HEK293 (cell line): Measurements from ENCODE around the gene SCUBE1.

Experiments used
- CTCF ChIA-PET: fragments of 350-600 bp; formaldehyde crosslinking; extraction: SDS; loops from one replicate; lab custom pipeline; 2021; ENCODE audit warnings: antibody characterized with exemption; lab: Yijun Ruan, JAX
- POLR2A ChIA-PET: fragments of 300-600 bp; formaldehyde crosslinking; extraction: SDS; loops from one replicate; lab custom pipeline; 2020; ENCODE audit warnings: antibody characterized with exemption, inconsistent platforms; lab: Yijun Ruan, JAX
- H3K27ac ChIP-seq: fragments of 200-500 bp; sonication (Bioruptor generic); 2 replicates; pipeline ENCODE4 v1.5.1; 2014; ENCODE audit warnings: low read depth, low read length, control low read depth, inconsistent platforms; ENCODE audit errors: extremely low read depth
- H3K36me3 ChIP-seq, 2 experiments: fragments of 200-500 bp in 1 of 2; sonication (Bioruptor generic) in 1 of 2; 1 replicate in 1 of 2; 2 replicates in 1 of 2; pipeline ENCODE4 v1.5.1; 2014 to 2017; ENCODE audit warnings: inconsistent platforms in 2 of 2, low read length in 2 of 2; ENCODE audit not compliant: control insufficient read depth in 2 of 2, insufficient read depth in 1 of 2
- H3K4me1 ChIP-seq: fragments of 200-500 bp; sonication (Bioruptor generic); 2 replicates; pipeline ENCODE4 v1.5.1; 2014; ENCODE audit warnings: mild to moderate bottlenecking, low read length, inconsistent platforms; ENCODE audit not compliant: control insufficient read depth, insufficient read depth
- H3K4me3 ChIP-seq: 2 replicates; pipeline ENCODE4 v1.5.1; 2011; ENCODE audit warnings: low read depth, mild to moderate bottlenecking, control low read depth, low read length, moderate library complexity
- H3K9me3 ChIP-seq: fragments of 200-500 bp; sonication (Bioruptor generic); 2 replicates; pipeline ENCODE4 v1.5.1; 2014; ENCODE audit warnings: low read depth, low read length, inconsistent platforms; ENCODE audit not compliant: control insufficient read depth, insufficient read depth
- AEBP2 ChIP-seq: fragments of 450-650 bp; formaldehyde crosslinking; IDR thresholded peaks from 2 replicates; pipeline ENCODE4 v1.5.1; 2016; ENCODE audit warnings: missing biosample characterization, missing genetic modification characterization, borderline replicate concordance
- IKZF3 ChIP-seq: fragments of 450-650 bp; IDR thresholded peaks from 2 replicates; pipeline ENCODE4 v1.5.0; 2018; ENCODE audit warnings: missing biosample characterization, mild to moderate bottlenecking, missing genetic modification characterization, moderate library complexity
- KLF1 ChIP-seq: fragments of 450-650 bp; formaldehyde crosslinking; IDR thresholded peaks from 2 replicates; pipeline ENCODE4 v1.5.1; 2016; ENCODE audit warnings: missing biosample characterization, missing genetic modification characterization
- MEIS1 ChIP-seq: sonication (generic); formaldehyde crosslinking; IDR thresholded peaks from 2 replicates; pipeline ENCODE4 v1.8.1; 2022; ENCODE audit warnings: missing genetic modification reagents, mild to moderate bottlenecking, borderline replicate concordance
- ZBTB21 ChIP-seq: fragments of 450-650 bp; formaldehyde crosslinking; IDR thresholded peaks from 2 replicates; pipeline ENCODE4 v1.5.1; 2017; ENCODE audit warnings: missing biosample characterization, missing genetic modification characterization
- ZNF112 ChIP-seq: fragments of 450-650 bp; formaldehyde crosslinking; IDR thresholded peaks from 2 replicates; pipeline ENCODE4 v1.5.0; 2017; ENCODE audit warnings: missing biosample characterization, missing genetic modification characterization
- ZNF155 ChIP-seq: fragments of 450-650 bp; formaldehyde crosslinking; IDR thresholded peaks from 2 replicates; pipeline ENCODE4 v1.5.1; 2016; ENCODE audit warnings: missing biosample characterization, missing genetic modification characterization
- ZNF16 ChIP-seq: fragments of 450-650 bp; formaldehyde crosslinking; IDR thresholded peaks from 2 replicates; pipeline ENCODE4 v1.5.1; 2016; ENCODE audit warnings: low read depth, missing biosample characterization, missing genetic modification characterization
- ZNF211 ChIP-seq: fragments of 450-650 bp; formaldehyde crosslinking; IDR thresholded peaks from 2 replicates; pipeline ENCODE4 v1.5.1; 2016; ENCODE audit warnings: low read depth, missing biosample characterization, missing genetic modification characterization
- ZNF350 ChIP-seq: fragments of 450-650 bp; formaldehyde crosslinking; IDR thresholded peaks from 2 replicates; pipeline ENCODE4 v1.5.0; 2017; ENCODE audit warnings: missing biosample characterization, mild to moderate bottlenecking, missing genetic modification characterization
- ZNF354C ChIP-seq: fragments of 450-650 bp; formaldehyde crosslinking; IDR thresholded peaks from 2 replicates; pipeline ENCODE4 v1.5.1; 2016; ENCODE audit warnings: missing biosample characterization, missing genetic modification characterization, low read depth, borderline replicate concordance
- ZNF423 ChIP-seq: fragments of 450-650 bp; formaldehyde crosslinking; IDR thresholded peaks from 2 replicates; pipeline ENCODE4 v1.5.1; 2016; ENCODE audit warnings: missing biosample characterization, missing genetic modification characterization
- TF ChIP-seq, protein P1 (sequence below): fragments of 450-650 bp; formaldehyde crosslinking; IDR thresholded peaks from 2 replicates; pipeline ENCODE4 v1.5.1; 2017; ENCODE audit warnings: missing biosample characterization, mild to moderate bottlenecking, missing genetic modification characterization, moderate library complexity
- TF ChIP-seq, protein P2 (sequence below): fragments of 450-650 bp; formaldehyde crosslinking; IDR thresholded peaks from 2 replicates; pipeline ENCODE4 v1.5.1; 2017; ENCODE audit warnings: missing biosample characterization, missing genetic modification characterization
- TF ChIP-seq, protein P3 (sequence below): fragments of 450-650 bp; formaldehyde crosslinking; IDR thresholded peaks from 2 replicates; pipeline ENCODE4 v1.5.1; 2016; ENCODE audit warnings: missing biosample characterization, missing genetic modification characterization

The SCUBE1 gene

DNA sequence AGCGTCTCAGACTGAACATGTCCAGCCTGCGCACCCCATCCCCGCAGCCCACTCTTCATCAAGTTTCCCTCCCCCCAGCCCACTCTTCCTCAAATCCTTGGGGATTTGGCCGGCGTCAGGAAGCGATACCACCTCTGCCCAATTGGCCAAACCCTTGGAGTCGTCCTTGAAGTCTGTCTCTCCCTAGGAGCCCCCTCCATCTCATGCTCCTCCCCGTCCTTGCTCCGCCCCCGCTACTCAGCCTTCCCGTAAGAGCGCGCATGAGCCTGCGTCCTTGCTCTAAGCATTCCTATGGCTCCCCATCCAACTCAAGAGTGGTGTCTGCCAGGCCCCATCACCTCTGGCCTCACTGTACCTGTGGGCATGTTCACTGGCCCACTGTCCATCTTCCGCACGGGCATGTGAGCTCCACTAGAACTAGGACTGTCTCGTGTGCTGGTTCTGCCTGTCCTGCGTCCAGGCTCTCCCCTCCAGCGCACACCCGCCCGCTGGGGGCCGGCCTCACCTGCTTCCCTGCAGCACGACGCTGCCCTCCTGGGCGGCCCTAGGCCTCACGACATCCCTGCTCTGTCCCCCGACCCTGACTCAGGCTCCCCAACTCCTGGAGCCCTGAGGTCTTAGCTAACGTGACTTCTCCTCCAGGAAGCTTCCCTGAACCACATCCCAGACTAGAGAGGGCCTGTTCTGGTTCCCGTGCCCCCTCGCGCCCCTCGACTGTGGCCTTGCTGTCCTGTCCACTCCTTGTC, 125.7 kb downstream of the SCUBE1 start:
- Histone ChIP-seq H3K4me3 (no peak overlapping the region), H3K4me1 (no peaks in the 10 kb centered on the region), H3K9me3 (no peaks in the 10 kb centered on the region), H3K27ac (no peak overlapping the region)
- POLR2A ChIA-PET = no interaction called here
- TF ChIP-seq, protein P1, sequence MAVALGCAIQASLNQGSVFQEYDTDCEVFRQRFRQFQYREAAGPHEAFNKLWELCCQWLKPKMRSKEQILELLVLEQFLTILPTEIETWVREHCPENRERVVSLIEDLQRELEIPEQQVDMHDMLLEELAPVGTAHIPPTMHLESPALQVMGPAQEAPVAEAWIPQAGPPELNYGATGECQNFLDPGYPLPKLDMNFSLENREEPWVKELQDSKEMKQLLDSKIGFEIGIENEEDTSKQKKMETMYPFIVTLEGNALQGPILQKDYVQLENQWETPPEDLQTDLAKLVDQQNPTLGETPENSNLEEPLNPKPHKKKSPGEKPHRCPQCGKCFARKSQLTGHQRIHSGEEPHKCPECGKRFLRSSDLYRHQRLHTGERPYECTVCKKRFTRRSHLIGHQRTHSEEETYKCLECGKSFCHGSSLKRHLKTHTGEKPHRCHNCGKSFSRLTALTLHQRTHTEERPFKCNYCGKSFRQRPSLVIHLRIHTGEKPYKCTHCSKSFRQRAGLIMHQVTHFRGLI = no peak
- TF ChIP-seq MEIS1 (CRISPR knock-in tag) (no peak), ZBTB21 (no peak), ZNF16 (tag by site-specific recombination) (no peak)
- TF ChIP-seq, all 188 proteins: peak for 0
- CTCF ChIA-PET = interaction anchor here (1.7 to 3.0 kb wide), 2 partner anchors 11 kb away, joined by 4 to 16 read pairs; no protein-coding TSS in a partner anchor
- no peaks in the 10 kb centered on the region for H3K36me3 ChIP-seq

GRCh38 chr22:43216738-43217137, 126.4 kb downstream of the SCUBE1 start:
- ChIA-PET POLR2A (interaction anchor here (1.4 kb wide), 1 partner anchor 7 kb away, joined by 4 read pairs; no protein-coding TSS in a partner anchor), CTCF (interaction anchor here (1.7 to 3.0 kb wide), 2 partner anchors 10 to 12 kb away, joined by 4 to 16 read pairs; no protein-coding TSS in a partner anchor)
- TF ChIP-seq ZNF211 (tag by site-specific recombination) = no peak
- TF ChIP-seq, protein P2, sequence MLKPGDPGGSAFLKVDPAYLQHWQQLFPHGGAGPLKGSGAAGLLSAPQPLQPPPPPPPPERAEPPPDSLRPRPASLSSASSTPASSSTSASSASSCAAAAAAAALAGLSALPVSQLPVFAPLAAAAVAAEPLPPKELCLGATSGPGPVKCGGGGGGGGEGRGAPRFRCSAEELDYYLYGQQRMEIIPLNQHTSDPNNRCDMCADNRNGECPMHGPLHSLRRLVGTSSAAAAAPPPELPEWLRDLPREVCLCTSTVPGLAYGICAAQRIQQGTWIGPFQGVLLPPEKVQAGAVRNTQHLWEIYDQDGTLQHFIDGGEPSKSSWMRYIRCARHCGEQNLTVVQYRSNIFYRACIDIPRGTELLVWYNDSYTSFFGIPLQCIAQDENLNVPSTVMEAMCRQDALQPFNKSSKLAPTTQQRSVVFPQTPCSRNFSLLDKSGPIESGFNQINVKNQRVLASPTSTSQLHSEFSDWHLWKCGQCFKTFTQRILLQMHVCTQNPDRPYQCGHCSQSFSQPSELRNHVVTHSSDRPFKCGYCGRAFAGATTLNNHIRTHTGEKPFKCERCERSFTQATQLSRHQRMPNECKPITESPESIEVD = no peak
- no peak for TF ChIP-seq ZNF155 (tag by site-specific recombination)
- no peak for TF ChIP-seq IKZF3
- TF ChIP-seq ZNF112 (tag by site-specific recombination) = no peak
- no peak for TF ChIP-seq KLF1 (tag by site-specific recombination)
- TF ChIP-seq ZNF354C = no peak
- no peak for TF ChIP-seq AEBP2 (tag by site-specific recombination)
- TF ChIP-seq ZNF350 = no peak
- no peak for TF ChIP-seq ZNF423 (tag by site-specific recombination)
- TF ChIP-seq, protein P3, sequence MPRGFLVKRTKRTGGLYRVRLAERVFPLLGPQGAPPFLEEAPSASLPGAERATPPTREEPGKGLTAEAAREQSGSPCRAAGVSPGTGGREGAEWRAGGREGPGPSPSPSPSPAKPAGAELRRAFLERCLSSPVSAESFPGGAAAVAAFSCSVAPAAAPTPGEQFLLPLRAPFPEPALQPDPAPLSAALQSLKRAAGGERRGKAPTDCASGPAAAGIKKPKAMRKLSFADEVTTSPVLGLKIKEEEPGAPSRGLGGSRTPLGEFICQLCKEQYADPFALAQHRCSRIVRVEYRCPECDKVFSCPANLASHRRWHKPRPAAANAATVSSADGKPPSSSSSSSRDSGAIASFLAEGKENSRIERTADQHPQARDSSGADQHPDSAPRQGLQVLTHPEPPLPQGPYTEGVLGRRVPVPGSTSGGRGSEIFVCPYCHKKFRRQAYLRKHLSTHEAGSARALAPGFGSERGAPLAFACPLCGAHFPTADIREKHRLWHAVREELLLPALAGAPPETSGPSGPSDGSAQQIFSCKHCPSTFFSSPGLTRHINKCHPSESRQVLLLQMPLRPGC (tag by site-specific recombination) = no peak

More at GRCh38 chr22:43216738-43217137, 126.4 kb downstream of the SCUBE1 start:
- H3K9me3 ChIP-seq = no peaks in the 10 kb centered on the region
- no peaks in the 10 kb centered on the region for H3K4me1 ChIP-seq
- no peaks in the 10 kb centered on the region for H3K36me3 ChIP-seq
- H3K4me3 ChIP-seq = no peak overlapping the region
- H3K27ac ChIP-seq = no peak overlapping the region
